Activated CD8-positive, alpha-beta memory T cell treated with anti-CD3 and anti-CD28 coated beads, Interleukin-2, amount 50 U/mL, for 48 hours (primary cell): ENCODE measurements around the gene MANEAL.

Experiments
- DNase-seq: peaks from one replicate; pipeline ENCODE4 v3.0.0-alpha.2; 2020

Gene MANEAL

DNA sequence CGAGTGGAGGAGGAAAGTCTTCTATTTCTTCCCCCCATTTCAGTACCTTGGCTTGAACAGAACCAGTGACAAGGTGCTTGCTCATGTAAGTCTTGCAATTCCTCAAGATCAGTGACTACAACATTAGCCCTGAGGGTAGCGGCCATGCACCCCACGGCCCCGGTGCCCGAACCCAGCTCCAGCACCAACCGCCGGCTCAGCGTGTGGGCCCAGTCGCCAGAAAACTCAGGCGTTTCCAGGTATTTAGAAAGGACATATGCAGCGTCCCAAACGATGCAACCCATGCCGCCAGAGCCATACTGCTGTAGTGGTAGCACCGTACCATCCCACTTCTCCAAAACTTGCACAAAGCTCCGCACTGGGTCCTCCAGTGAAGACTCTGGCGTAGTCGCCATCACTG, 11.2 kb upstream of the MANEAL start:
- DNase-seq, result no peak

DNA sequence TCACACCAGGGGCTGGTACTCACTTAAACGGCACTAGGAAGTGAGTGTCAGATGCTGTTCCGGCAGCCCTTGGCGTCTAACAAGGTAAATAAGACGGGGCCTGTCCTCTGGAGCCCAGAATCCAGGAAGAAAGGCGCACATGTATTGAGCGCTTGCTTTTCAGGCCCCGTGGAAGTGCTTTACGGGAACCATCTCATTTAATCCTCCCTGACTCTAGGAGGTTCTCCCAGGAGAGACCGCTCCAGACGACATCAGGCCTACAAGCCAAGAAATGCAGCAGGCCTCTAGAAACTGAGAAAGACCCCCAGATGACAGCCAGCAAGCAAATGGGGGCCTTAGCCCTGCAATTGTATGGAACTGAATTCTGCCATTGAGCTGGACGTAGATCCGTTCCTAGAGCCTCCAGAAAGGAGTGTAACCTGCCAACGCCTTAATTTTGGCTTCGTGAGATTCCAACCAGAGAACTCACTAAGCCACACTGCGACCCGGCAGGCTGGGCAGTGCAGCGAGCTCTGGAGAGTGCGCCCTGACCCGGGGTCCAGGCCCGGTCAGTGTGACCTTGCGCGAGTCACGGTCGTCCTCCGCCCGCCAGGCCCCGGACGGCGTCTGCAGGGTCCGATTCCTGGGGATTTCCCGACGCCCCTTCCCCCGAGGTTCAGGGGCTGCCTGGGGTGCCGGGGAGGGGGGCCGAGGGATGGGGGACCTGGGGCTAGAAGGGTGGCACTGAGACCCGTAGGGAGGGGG, 532 bp upstream of the MANEAL start:
- peak; percentile 47 for DNase-seq

DNA sequence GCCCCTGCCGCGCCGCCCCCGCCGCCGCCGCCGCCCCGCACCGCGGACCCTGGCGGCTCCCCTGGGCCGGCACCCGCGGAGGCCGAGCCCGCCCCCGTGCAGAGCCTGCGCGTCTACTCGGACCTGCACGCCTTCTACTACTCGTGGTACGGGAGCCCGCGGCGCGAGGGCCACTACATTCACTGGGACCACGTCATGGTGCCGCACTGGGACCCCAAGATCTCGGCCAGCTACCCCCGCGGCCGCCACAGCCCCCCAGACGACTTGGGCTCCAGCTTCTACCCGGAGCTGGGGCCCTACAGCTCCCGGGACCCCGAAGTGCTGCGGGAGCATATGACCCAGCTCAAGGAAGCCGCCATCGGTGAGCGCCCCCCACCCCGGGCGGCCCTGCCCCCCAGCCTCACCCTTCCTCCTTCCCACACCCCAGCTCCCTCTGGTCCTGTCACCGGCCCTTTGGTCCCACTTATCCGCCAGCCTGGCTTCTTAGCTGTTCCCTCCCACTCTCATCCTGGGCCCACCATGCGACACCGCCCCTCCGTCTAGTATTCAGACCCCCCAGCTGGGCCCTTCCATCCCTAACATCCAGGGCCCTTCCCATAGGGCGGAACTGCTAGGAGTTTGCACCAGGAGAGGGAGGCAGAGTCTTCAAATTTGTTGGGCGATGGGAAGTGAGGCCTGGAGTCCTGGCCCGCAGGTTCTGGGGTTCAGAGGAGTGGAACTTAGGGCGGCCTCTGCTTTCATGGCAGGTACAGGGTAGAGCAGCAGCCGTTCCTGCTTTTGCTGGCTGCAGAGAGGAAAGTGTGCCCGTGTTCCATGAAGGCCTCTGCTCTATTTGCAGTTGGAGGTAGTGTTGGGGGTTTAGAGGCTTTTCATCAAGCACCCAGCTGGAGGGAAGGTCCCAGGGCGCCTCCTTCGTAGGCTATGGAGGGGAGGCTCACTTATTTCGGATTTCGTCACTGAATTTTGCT, 1.0 kb downstream of the MANEAL start:
- no peak for DNase-seq

DNA sequence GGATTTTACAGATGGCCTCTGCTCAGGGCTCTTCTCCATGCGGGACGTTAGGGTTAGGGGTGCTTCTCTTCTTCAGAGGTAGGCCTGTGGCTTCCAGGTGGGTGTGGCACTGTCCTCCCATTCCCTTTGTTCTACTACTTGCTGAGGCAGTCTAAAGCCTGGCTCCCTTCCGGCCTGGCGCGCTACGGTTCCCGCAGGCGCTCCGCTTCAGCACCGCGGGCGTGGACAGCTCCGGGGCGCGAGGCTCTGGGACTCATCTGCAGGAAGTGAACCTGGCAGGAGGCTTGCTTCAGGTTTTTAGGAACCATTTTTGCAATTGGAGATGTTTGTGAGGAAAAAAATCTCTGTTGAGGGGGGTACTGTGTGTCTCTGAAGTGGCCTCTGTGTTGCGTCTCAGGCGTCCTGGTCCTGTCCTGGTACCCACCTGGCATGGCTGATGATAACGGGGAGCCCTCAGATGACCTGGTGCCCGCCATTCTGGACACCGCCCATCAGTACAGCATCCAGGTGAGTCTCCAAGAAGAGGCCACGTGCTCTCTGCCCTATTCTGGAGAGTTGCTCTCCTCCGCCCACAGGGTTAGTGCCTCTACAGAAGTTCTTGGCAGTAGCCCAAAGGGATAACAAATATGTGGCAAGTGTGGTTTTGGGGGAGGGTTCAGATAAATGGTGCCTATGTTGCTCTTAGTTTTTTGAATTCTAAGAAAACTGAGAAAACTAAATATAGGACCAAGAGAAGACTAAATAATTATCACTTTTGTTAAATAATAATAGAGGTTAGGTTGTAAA, 1.9 kb downstream of the MANEAL start:
- peak; percentile 82 for DNase-seq

DNA sequence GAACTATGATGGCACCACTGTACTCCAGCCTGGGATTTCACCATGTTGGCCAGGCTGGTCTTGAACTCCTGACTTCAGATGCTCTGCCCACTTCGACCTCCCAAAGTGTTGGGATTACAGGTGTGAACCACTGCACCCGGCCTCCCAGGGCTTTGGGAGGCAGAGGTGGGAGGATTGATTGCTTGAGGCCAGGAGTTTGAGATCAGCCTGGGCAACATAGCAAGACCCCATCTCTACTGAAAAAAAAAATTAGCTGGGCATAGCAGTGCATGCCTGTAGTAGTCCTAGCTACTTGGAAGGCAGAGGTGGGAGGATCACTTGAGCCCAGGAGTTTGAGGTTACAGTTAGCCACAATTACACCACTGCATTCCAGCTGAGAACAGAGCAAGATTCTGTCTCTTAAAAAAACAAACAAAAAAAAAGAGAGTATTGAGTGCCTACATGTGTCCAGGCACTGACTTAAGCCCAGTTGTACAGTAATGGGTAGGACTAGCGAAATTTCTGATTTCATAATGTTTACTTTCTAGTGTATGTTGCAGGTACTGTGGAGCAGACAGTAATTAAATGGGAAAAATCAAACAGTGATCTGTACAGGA, 4.2 kb downstream of the MANEAL start:
- no peak for DNase-seq

DNA sequence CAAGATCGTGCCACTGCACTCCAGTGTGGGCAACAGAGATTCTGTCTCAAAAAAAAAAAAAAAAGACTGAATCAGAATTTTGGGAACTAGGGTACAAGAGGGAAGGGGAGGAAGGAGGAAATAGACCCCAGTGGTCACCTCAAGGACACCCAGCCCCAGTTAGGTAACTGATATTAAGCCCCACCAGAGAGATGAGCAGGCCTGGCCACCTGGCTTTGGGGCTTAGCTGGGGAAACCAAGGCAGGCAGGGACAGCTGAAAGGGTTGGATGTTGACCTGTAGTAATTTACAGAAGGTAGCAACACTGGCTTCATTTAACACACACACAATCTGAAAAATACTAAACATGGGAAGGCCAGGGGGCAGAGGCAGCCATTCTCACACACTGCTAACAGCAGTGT, 8.8 kb downstream of the MANEAL start:
- DNase-seq, result no peak

DNA sequence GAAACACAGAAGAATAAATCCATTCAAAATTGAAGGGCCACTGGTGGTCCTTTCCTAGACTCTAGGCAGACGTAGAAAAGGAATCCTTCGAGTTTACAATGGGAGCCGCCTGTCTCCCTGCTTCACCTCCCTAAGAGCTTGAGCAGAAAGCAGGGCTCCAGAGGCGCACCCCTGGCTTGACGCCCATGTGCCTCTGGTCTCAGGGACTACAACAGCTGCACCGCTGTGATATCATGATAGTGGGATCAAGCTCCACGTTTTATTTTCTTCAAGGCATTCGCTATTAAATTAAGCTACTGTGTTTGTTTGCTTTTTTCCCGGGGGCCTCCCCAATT, 13.5 kb downstream of the MANEAL start:
- DNase-seq, result no peak

DNA sequence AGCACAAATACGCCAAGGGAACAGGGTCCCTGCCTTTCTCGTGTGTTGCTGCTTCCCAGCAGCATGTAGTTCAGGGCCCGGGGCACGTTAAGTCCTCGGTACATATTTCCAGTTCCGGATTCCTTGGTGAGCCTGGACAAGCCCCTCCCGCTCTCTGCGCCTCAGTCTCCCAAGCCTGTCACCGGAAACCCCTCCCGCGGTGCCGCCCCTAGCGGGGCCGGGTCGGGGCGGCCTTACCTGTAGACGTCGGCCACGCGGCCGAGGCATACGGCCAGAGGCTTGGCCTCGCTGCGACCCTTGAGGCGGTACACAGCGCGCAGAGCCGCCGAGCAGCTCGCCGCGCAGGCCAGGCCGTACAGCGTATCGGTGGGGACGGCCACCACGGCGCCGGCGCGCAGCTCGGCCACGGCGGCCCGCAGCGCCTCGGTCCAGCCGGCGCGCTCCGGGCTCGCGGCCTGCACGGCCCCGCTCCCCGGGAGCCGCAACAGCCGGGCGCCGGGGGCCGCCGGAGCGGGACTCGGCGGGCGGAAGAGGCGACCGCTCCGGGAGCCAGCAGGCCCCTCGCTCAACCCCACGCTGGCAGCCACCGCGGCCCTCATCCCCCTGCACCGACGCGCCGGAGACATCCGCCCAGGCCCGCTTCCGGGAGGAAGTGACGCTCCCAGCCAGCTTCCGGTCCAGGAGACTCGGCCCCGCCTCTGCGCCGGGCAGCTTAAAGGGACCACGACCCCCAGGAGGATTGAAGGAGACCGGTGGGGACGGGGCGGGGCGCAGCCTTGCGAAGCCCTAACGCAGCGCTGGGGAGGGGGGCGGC, 14.1 kb downstream of the MANEAL start, which contains the start of the genes C1orf122 and YRDC:
C1orf122 (plus strand) TSS at position 236 of the 814 bp plus-strand sequence. CDS start 615 bp downstream, outside the sequence.
YRDC (minus strand) TSS at position 654 of the 814 bp plus-strand sequence; CDS start at position 626, 28 bp downstream.
- DNase-seq, result peak; percentile 96

DNA sequence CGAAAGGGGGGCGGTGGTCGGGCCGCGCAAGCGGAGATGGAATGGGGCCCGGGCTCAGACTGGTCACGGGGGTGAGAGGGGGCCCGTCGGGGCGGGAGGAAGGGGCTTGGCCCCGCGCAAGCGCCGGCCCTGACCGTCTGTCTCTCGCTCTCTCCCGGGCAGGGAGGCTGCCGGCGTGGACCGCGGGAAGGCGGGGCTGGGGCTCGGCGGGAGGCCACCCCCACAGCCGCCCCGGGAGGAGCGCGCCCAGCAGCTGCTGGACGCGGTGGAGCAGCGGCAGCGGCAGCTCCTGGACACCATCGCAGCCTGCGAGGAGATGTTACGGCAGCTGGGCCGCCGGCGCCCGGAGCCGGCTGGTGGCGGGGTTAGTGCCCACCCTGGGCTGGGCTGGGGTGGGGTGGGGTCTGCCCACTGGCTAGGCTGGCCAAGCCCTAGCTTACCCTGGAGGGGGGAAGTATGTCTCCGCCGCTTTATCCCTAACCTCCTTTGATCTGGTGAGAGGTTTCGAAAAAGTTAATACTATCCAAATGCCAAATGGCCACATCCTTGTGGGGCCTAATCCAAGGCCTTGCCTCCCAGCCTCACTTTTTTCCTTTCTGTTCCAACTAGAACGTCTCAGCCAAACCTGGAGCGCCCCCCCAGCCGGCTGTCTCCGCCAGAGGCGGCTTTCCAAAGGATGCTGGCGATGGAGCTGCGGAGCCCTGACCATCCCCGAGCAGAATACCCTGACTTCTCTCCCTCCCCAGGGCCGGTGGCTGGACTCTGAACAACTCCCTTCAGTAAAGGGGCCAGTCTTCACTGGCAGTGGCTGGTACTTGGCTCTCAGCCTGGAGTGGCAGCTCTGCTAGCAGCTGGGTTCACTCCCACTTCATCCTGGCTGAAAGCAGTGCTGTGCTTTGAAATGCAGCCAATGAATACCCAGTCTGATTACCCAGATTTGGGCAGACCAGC, 15.0 kb downstream of the MANEAL start:
- no peak for DNase-seq

DNA sequence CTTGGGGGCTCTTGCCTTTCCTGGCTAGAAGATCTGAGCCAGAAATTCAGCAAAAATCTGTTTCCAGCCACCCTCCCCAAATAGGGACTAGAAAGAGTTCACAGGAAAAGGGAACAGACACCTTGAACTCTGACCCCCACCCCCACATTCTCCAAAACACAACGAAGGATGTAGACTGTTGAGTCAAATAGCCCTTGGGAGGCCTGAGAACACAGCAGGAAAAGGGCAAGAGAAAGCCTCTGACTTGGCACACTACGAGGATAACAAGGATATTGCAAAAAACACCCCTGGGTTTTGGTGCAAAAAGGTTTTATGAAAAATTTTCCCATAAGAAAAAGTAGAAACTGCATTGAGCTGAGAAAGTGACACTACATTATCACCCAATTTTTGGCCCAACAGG, 16.3 kb downstream of the MANEAL start:
- DNase-seq, result no peak

DNA sequence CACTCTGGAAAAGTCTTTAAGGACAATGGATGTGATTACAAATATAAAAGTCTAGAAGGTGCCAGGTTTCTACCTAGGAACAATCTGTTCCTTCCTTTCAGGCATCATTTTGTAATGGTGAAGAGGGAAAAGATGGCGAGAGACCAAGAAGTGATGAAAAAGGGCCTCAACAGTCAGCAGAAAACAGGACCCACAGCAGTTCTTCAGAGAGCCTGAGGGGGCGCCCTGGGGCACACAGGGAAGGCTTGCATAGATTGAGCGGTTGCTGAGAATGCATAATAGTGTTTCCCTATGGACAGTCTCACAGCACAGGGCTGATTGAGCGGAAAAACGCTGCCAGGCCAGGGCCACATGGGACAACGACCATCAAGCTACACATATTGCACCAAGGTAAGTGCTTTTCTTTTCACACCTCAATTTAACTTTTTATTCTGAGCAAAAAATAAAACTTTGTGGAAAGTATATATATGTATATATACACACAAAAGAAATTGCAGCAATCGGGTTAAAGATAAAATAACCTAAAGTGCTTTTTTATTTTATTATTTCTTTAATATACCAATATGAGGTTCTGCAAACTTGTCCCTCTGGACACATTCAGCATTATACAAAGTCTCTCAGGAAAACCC, 17.5 kb downstream of the MANEAL start:
- peak; percentile 78 for DNase-seq

DNA sequence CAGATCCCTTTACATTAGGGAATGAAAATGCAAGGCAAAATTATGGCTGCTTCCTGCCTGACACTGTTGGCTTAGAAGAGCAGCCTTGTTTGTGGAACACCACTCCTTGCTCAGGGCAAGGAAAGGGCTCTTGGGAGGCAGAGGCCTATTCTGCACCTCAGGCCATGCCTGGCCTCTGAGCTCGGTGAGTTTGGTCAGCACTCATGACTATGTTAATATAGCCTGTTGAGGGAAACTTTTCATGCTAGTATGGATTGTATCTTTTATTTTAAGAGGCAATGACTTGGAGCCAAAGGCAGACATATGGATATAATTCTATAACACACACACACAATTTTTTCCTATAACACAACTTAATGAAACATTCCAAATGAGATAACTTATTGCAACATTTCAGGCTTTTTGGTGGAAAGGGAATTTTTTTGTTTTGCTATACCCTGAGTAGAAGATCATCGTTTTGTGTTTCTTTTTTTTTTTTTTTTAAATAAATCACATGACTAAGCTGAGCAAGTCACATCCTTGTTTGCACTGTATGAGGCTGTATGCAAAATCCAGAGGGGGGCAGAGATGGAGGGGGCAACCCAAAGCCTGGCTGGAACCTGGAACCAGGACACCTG, 20.0 kb downstream of the MANEAL start:
- DNase-seq, result peak; percentile 30

DNA sequence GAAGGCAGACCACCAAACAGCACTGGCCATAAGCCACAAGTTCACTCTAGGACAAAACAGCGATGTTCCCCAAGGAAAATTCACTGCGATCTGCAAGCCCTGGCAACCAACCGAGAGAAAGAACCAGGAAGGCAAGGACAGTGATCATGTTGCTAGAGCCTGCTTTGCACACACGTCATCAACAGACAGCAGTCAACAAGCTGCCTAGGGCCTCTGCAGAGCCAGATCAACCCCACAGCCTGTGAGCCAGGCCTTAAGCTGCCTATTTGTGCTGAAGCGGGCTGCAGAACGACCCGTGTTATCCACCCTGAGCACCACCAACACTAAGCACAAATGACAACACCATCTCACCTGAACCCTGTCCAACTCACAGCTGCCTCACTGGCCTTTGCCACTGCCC, 20.6 kb downstream of the MANEAL start:
- no peak for DNase-seq

DNA sequence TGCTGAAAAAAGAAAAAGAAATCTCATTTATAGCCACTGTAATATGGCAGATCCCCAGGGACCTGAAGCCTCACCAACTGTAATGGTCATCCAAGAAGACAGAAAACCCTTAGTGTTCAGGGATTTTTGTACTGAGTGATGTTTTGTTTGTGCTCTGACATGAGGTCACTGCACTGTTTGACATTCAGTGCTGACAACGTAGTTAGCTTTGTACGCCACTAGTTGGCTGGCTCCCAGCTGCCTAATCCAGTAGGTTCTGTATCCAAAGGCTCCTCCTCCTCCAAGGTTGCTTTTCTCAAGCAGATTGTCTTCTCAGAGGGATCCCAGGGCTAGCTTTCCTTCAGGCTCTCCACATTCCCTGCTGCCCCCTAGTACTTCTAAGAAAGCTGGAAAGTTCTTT, 23.8 kb downstream of the MANEAL start:
- DNase-seq, result peak; percentile 22

DNA sequence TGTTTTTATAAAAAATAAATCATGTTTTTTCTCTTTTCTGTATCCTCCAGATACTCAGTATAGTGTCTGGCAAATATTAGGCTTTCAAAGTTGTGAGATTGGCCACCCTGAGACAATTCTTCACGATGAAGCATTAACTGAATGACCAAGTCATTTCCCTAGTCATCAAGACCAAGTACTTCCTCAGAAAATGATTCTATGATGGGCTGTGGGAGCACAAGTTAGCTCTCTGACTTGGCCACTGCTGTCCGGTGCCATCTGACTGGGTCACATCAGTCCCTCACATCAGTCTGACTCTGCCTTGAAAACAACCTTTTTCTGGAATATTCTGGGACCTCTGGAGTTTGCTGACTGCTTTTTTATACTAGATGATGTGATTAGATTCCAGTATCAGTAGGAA, 27.8 kb downstream of the MANEAL start:
- no peak for DNase-seq

DNA sequence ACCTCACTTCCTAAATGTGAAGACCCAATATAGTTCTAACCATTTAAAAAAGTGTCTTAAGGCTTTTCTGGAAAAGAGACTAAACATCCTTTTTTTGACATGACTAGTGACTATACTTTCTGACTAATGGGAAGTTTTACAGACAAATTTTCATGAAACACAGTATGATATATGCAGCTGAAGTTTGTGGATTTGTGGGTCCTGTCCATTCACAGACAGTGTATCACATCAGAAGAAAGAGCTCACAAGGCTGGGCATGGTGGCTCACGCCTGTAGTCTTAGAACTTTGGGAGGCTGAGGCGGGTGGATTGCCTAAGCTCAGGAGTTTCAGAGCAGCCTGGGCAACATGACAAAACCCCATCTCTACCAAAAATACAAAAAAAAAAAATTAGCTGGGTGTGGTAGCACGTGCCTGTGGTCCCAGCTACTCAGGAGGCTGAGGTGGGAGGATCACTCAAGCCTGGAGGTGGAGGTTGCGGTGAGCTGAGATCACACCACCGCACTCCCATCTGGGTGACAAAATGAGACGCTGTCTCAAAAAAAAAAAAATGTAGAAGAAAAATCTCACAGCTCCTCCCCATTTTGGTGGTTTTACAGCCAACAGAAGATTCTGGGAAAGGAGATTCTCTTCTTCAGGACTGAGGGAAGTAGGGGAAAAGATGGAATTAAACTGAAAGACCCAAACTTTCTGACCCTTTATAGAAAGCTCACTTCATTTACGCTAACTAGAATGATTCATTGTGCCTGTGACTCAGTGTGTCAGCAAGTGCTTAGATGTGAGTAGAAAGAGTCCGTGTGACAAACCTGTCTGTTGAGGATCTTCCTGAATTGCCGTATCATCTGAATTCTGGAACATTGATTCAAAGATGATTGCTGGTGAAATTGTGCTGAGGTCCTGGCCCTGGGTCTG, 29.5 kb downstream of the MANEAL start:
- no peak for DNase-seq

DNA sequence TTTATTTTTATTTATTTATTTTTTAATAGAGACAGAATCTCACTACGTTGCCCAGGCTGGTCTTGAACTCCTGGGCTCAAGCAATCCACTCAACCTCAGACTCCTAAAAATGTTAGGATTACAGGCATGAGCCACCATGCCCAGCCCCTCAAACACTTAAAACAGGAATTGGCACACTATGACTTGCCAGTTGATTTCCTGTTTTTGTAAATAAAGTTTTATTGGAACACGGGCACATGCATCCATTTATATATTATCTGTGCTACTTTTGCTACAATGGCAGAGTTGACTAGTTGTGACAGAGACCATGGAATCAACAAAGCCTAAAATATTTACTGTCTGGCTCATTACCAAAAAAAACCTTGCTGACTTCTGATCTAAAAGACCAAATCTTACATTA, 30.4 kb downstream of the MANEAL start:
- no peak for DNase-seq

DNA sequence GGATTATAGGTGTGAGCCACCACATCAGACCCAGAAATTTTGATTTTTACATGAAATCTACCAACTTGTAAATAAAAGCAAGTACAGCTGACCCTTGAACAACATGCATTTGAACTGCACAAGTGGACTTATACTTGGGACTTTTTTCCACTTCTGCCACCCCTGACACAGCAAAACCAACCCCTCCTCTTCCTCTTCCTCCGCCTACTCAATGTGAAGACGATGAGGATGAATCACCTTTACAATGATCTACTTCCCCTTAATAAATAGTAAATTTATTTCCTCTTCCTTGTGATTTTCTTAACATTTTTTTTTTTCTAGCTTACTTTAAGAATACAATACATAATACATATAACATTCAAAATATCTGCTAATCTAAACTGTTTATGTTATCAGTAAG, 31.9 kb downstream of the MANEAL start:
- DNase-seq, result no peak
